GM18868 (cell line): ENCODE results near the gene SELENOP.
"Not testable (repeated sequence)": the region's sequence is repeated elsewhere in the genome, so short reads cannot be mapped to it uniquely, and the experiment has no call there.

ENCODE experiments used
- ATAC-seq: cut with Tn5 transposase; IDR thresholded peaks from one replicate; pipeline ENCODE4 v1.9.1; 2021; ENCODE audit warnings: mild to moderate bottlenecking, moderate library complexity; ENCODE audit not compliant: unreplicated experiment

The SELENOP gene

GRCh38 chr5:42826757-42827515 lies 15.2 kb upstream of the SELENOP start:
- no peak for ATAC-seq

DNA sequence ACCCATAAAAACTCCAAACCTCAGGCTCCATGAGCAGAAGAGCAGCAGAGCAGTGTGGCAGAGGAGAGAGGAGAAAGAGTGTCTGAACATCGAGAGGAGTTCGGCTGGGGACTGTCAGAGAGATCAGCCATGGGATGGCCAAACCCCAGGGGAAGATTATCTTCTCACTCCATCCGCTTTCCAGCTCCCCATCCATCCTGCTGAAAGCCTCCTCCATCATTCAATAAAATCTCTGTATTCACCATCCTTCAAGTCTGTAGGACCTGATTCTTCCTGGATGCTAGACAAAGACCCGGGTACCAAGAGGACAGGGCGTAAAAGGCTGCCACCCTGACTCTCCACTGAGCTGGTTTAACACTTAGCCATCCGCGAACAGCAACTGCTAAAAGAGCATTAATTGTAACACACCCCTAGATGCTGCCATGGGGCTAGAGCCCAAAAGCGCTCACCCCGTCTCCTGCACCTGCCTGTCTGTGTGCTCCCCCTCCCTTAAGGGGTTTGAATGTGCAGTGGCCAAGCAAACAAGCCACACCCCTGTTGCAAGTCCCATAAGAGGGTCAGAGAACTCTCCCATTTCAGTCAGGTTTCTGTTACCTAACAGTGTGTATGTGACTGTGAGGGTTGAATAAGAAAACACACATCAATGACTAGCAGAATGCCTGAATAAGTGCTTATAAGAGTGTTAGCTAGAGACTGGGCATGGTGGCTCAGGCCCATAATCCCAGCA lies 13.9 kb upstream of the SELENOP start:
- ATAC-seq = no peak

GRCh38 chr5:42824347-42824976 lies 12.8 kb upstream of the SELENOP start:
- no peak for ATAC-seq

DNA sequence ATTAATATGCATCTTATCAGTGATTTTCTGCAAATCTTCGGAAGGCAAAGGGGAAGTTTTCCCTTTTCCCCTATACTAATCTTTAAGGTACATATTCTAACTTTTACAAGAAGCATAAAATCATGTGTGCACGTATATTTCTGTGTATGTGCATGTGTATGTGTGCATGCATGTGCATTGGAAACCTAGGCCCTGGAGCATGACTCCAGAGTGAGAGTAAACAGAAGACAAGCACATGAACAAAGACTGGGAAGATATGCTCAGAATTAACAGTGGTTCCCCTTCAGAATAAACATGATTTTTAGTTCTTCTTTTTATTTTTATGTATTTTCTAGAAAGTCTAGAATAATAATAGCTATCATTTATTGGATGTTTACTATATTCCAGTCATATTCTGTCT lies 10.9 kb upstream of the SELENOP start:
- no peak for ATAC-seq

DNA sequence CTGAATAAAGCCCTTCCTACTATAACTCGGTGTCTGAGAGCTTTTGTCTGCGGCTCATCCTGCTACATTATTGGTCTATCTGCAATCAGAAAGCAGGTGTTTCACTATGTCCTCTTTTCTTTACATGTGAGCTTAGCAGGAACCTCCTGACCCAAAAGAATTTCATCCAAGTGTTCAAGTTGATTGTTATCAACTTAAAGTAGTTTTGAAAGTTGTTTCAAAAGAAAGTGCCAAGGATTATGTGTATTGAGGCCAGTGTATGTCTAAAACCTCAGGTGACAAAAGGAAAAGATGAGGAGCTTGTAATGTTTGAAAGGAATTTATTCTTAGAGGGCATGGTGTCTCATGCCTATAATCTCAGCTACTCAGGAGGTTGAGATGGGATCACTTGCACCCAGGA lies 8.1 kb upstream of the SELENOP start:
- no peak for ATAC-seq

DNA sequence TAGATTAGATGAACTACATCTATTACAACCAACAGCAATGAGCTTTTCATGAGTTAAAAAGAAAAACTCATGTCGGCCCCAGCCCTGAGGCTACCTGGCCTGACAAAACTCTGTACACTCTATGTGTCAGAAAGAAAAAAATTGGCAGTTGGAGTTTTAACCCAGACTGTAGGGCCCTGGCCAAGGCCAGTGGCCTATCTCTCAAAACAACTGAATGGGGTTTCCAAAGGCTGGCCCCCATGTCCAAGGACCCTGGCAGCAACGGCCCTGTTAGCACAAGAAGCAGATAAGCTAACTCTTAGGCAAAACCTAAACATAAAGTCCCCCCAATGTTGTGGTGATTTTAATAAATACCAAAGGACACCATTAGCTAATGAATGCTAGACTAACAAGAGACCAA lies 4.9 kb upstream of the SELENOP start:
- not testable (repeated sequence) for ATAC-seq

GRCh38 chr5:42813533-42813932 lies 1.8 kb upstream of the SELENOP start:
- no peak for ATAC-seq

DNA sequence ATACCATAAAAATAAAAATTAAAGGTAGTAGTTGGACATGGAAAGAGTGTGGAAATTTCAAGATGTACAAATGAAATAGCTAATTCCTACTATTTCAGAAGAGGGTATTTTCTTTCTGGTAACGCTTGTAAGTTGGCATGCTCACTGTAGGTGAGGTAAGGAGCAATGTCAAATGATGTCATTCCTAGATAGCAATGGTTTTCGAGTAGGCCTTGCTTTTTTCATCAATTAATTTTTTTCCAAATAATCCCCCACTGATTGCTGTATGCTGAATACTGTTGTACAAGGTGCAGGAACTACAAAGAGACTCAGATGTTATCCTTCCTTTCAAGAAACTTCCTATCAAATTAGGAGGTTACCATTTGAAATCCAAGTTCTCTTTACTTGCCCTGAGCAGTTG lies 928 bp upstream of the SELENOP start:
- no peak for ATAC-seq

DNA sequence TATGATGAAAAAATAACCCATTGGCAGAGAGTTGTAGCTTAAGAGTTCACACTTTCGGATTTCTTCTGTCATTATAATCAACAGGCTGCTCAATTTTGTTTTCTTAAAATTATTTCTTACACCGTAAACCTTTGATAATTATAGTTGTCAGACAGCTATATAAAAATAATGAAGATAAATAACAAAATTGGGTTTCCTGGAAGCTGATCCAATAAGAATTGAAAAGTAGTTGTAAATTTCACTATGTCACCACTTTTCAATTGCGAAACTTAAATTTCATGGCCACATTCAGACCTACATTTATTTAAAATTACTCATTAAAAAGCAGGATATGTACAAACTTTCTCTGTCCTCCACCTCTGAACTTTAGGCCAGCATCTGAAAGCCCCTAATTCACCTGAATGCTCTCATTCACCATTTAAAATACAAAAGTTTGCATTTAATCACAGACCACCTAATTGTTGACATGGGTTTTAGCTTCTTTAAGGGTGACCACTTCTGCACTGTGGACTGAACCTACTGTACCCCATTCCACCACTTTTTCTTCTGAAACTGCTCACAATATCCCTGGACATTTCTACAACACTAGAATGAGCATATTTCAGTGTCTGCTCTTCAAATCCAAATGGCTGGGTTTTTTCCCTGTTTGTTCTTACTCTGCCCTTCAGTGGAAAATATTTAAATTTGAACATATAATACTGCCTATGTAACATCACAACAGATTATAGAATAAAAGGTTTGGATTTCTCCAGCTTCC lies 680 bp downstream of the SELENOP start:
- ATAC-seq = no peak

DNA sequence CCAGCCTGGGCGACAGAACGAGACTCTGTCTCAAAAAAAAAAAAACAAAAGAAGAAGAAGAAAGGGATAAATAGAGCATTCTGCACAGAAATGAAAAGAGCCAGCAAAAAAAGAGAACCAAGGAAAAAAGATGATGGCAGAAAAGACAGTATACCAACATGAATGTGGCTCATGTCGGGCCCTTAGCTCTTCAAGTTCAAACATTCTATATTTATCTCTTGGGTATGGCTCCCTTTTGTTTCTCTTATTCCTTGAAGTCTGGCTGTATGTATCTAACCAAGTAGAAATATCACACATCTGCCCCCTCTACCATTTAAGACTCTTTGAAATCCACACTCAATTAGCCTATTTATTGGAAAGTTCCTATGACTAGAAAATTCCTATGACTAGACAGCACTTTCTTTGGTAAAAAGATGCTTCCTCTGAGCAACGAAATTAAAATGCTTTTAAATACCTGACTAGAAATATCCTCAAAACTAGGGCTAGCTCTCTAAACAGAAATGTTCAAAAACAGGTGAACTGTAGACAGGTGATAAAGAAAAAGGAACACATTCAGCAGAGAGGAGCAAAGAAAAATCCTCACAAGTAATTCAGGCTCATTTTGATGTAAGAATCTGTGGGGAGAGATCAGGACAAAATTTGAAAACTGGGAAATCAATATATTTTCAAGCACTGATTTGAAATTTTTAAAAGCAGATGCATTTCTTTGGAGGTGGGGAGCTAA lies 2.6 kb downstream of the SELENOP start:
- ATAC-seq = no peak

DNA sequence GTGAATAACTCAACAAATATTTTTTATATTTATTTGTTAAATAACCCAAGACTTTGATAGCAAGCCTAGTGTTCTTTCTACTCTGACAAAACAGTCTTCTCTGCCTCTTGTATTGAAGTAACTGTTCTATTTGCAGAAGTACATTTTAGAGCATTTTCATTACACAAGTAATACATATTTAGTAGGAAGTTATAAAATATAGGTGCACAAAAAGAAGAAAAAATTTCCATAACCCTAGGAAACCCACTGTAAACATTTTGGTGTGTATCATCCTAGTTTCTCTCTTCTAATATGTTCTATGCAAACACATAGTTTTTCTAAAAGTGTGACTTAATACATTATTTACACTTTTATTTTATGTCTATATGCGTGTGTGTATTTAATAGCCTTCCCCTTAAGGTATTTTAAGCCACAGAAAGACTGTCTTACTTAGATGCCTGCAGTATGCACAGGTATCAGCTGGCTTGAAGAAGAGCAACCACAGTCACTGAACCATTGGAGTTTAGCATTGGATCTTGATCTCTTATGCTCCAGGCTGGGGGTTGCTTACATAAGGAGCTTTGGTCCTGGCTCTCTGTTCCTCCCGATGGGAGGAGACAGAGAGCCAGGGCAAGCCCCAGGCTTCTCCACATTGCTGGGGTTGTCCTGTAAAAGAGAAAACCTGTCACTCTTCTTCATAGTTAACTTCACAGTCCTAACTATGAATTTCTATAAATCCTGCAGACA lies 3.8 kb downstream of the SELENOP start:
- no peak for ATAC-seq

GRCh38 chr5:42806701-42807262 lies 4.9 kb downstream of the SELENOP start:
- ATAC-seq = no peak

DNA sequence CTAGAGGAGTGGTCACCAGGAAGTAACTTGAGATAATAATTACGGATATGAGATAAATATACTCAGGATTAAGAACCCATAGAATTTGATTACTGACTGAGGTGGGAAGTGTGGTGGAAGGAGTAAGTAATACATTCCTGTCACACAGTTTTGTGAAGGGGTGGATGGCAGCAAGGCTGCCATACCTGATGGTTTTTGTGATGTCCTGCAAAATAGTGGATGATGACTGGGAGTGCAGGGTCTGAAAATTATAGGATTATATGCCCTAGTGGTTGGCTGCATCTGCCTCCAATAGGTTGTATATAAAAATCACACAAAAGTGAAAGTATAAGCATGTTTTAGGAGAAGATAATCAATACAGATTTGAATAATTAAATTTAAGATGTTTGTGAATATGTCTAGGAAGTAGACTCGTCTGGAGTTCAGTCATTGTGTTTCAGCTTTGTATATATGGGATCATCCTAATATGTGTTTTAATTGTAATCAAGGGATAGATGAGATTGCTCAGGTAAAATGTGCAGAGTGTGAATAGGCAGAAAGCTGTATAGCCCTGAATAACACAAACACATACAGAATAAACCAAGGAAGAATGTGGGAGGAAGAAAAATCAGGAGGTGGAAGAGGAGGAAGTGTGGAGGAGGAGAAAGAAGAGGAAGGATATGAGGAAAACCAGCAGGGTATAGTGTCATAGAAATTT lies 5.5 kb downstream of the SELENOP start:
- ATAC-seq = no peak

DNA sequence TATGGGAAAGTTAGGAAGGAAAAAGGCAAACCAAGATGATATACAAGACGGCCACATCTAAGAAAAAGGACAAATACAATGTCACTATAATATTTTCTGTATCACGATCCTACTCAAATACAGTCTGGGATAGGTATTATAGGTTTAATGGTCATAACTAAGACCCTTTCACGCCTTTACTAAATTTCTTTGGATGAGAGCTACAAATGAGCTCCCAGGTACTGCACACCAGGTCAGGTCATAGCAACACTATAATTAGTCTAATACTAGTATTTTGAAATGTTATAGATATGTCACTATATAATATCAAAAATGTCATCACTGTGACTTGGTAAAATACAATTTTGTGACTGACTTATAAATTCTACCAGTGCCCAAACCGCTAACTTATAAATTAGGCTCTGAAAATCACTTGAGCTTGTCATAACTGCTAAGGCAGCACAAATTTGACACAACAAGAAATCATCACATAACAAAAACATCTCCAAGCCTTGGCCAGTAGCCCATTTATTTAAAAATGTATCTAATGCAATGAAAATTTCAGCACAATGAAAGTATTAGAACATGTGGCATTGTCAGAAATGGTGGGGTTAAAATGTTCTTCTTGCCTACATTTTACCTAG lies 6.9 kb downstream of the SELENOP start:
- no peak for ATAC-seq

DNA sequence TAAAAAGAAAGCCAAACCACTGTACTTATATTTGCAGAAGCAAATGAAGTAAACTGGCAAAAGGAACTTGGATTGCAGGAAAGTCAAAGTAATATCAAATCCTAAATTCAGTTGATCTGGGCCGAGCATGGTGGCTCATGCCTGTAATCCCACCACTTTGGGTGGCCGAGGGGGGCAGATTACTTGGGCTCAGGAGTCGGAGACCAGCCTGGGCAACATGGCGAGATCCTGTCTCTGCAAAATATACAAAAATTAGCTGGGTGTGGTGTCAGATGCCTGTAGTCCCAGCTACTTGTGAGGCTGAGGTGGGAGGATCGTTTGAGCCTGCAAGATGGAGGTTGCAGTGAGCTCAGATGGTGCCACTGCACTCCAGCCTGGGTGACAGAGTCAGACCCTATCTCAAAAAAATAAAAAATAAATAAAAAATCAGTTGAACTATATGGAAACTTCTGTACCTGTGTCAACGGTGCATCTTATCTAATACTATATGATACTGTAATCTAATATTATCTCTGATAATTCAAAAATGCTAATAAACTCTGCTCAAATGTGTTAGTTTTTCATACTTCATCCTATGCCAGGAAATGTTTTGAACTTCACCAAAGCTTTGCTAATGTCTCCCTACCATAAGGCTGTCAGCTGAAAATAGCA lies 10.1 kb downstream of the SELENOP start:
- ATAC-seq = no peak

DNA sequence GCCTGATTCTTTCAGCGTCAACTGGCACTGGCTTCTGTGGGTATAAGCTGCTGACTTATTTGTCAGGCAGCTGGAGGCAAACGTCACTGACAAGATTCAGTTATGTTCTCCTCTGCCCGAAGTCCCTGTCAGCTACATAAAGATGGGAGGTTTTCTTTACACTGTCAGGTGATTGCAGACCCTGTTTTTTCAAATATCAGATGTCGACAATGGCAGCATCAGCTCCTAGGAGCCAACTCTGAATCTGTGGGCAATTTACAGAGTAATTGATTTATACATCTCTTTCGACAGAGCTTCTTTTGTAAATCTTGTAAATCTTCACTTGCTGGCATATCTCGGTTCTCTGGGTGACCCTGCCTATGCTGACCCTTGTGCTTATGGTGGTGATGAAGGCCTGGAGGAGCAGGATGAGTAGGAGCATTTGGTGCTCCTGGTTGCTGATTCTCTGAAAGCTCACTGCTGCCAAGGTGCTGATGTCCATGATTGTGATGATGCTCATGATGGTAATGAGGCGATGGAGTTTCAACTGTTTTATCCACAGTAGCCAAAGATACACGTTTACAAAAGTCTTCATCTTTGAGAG lies 10.9 kb downstream of the SELENOP start:
- no peak for ATAC-seq

- ATAC-seq = no peak
Measured at GRCh38 chr5:42799668-42800114, 12.0 kb downstream of the SELENOP start.

- no peak for ATAC-seq
Measured at GRCh38 chr5:42799241-42799608, 12.5 kb downstream of the SELENOP start.
